Measurements from ENCODE around the gene ZFP90.

Gene ZFP90

GRCh38 chr16:68592466-68593337, 53.6 kb downstream of the ZFP90 start:
- no peak for DNase-seq

GRCh38 chr16:68596266-68596665, 57.2 kb downstream of the ZFP90 start:
- no peak for DNase-seq

GRCh38 chr16:68599586-68599985, 60.5 kb downstream of the ZFP90 start:
- no peak for DNase-seq

DNA sequence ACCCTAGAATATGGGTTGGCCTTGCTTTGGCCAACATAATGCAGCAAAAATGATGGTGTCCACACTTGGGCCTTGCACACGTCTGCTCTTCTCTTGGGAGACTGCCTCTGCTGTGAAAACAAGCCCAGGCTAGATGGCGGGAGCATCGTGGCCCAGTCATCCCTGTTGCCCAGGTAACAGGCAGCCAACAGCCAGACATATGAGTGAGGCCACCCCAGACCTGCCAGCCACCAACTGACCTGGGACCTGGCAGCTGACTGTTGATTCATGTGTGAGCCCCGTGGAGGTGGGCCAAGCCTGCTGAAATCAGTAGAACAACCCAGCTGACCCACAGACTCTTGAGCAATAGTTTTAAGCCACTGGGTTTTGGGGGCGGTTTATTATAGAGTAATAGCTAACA, 66.7 kb downstream of the ZFP90 start:
- DNase-seq: no peak

DNA sequence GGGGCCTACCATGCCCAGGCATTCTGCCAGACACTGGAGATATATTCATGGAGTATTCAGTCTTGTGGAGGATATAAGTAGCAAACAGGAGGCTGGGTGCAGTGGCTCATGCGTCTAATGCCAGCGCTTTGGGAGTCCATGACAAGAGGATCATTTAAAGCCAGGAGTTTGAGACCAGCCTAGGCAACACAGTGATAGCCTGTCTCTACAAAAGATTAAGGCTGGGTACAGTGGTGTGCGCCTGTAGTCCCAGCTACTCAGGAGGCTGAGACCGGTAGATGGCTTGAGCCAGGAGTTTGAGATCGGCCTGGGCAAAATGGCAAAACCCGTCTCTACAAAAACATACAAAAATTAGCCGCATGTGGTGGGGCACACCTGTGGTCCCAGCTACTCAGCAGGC, 68.4 kb downstream of the ZFP90 start:
- no peak for DNase-seq

DNA sequence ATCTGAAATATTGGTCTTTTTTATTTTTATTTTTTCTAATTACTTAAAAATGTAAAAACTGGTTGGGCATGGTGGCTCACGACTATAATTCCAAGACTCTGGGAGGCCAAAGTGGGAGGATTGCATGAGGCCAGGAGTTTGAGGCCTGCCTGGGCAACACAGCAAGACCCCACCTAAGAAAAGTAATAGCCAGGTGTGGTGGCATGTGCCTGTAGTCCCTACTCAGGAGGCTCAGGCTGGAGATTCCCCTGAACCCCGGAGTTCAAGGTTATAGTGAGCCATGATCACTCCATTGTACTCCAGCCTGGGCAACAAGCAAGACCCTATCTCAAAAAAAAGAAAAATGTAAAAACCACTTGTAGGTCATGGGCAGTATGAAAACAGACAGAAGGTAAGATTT, 69.2 kb downstream of the ZFP90 start:
- DNase-seq: no peak

DNA sequence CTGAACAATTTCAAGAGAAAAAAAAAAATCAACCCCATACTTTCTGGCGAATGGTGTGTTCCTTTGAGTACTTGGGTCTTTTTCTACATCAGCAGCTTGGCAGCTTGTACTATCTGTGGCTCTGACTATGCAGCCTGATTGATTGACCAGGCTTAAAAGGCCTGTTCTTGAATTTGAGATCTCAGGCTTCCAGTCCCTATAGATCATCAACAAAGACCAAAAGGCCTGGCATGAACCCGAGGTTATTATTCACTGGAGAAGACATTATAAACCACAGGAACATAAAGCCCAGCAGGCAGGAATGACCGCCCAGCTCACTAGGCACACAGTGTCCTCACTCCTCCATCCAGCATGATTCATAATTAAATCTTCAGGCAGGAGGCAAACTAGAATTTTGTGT, 73.9 kb downstream of the ZFP90 start:
- DNase-seq: no peak

DNA sequence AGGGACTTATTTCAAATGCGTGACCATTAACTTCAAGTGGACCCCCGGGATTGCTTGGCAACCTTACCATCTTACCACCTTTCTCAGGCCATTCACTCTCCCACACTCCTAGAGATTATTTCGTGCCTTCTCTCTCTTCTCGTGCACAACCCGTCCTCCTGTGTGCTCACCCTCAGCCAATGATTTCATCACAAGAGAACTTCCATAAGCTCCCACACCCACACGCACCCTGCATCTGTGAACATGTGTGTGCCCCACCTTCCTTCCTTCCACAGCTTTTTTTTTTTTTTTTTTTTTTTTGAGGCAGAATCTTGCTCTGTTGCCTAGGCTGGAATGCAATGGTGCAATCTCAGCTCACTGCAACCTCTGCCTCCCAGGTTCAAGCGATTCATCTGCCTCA, 78.6 kb downstream of the ZFP90 start:
- no peak for DNase-seq
